PC-3 (cell line): Measurements from ENCODE around the gene FANK1. TPM values are rescaled to one million over a fixed set of nuclear protein-coding genes. Genes with fewer than 3 reads are reported as not detected.

Source experiments
- ATAC-seq: fragments of 200-7000 bp; cut with Tn5 transposase; 2 replicates; pipeline ENCODE4 v1.9.1; 2020; ENCODE audit warnings: mild to moderate bottlenecking, moderate library complexity
- BruUV-seq: library from RNA; stranded (reverse); fragments of 400-500 nt; replicated peaks from 2 replicates; lab custom pipeline; 2021; lab: Mats Ljungman, UMichigan
- CTCF ChIA-PET: fragments of 300-600 bp; sonication (Branson Sonifier 250); formaldehyde crosslinking; loops from one replicate; lab custom pipeline; 2022; ENCODE audit warnings: antibody characterized with exemption; lab: Charles Lee
- POLR2A ChIA-PET: fragments of 300-600 bp; sonication (Branson Sonifier 250); formaldehyde crosslinking; loops from one replicate; lab custom pipeline; 2022; ENCODE audit warnings: antibody characterized with exemption; ENCODE audit not compliant: unreplicated experiment; lab: Charles Lee
- DNase-seq: peaks from one replicate; pipeline ENCODE4 v3.0.0-alpha.2; 2015
- H2AFZ ChIP-seq: fragments of 300-600 bp; sonication (generic); 2 replicates; pipeline ENCODE4 v1.6.0; 2016; ENCODE audit warnings: antibody characterized with exemption, low read length
- H3F3A ChIP-seq: fragments of 300-600 bp; sonication (generic); one replicate; pipeline ENCODE4 v1.6.0; 2017; ENCODE audit warnings: antibody characterized with exemption, low read length, control low read depth, mild to moderate bottlenecking; ENCODE audit not compliant: unreplicated experiment
- H3K27ac ChIP-seq: fragments of 300-600 bp; sonication (generic); 2 replicates; pipeline ENCODE4 v1.5.1; 2016; ENCODE audit warnings: mild to moderate bottlenecking, low read length
- H3K27me3 ChIP-seq: fragments of 300-600 bp; sonication (generic); 2 replicates; pipeline ENCODE4 v1.6.1; 2016; ENCODE audit warnings: low read length, mixed read lengths
- H3K36me3 ChIP-seq: fragments of 300-600 bp; sonication (generic); 2 replicates; pipeline ENCODE4 v1.6.1; 2016; ENCODE audit warnings: low read depth, mixed run types, low read length, mixed read lengths
- H3K4me1 ChIP-seq: fragments of 300-600 bp; sonication (generic); 2 replicates; pipeline ENCODE4 v1.5.1; 2016; ENCODE audit warnings: low read length; ENCODE audit not compliant: insufficient read depth
- H3K4me2 ChIP-seq: fragments of 300-600 bp; sonication (generic); 2 replicates; pipeline ENCODE4 v1.6.0; 2016; ENCODE audit warnings: low read length
- H3K4me3 ChIP-seq: fragments of 300-600 bp; sonication (generic); 2 replicates; pipeline ENCODE4 v1.5.1; 2016; ENCODE audit warnings: mild to moderate bottlenecking, low read length, mixed read lengths
- H3K79me2 ChIP-seq: fragments of 300-600 bp; sonication (generic); 2 replicates; pipeline ENCODE4 v1.6.1; 2017; ENCODE audit warnings: low read length, mixed read lengths
- H3K9ac ChIP-seq: fragments of 300-600 bp; sonication (generic); 2 replicates; pipeline ENCODE4 v1.6.0; 2016; ENCODE audit warnings: mild to moderate bottlenecking, low read length
- H3K9me2 ChIP-seq: fragments of 300-600 bp; sonication (generic); replicated peaks from 2 replicates; pipeline ENCODE4 v1.6.1; 2016; ENCODE audit warnings: mixed run types, low read length, mixed read lengths
- H3K9me3 ChIP-seq: fragments of 300-600 bp; sonication (generic); 2 replicates; pipeline ENCODE4 v1.6.1; 2016; ENCODE audit warnings: low read length, mixed read lengths
- H4K20me1 ChIP-seq: fragments of 300-600 bp; sonication (generic); 2 replicates; pipeline ENCODE4 v1.6.1; 2016; ENCODE audit warnings: low read length, mixed read lengths
- CTCF ChIP-seq: fragments of 300-600 bp; sonication (generic); conservative IDR thresholded peaks from 2 replicates; pipeline ENCODE4 v1.5.1; 2017; ENCODE audit warnings: antibody characterized with exemption, low read depth, mild to moderate bottlenecking, low read length
- EZH2 ChIP-seq: fragments of 300-600 bp; sonication (generic); IDR thresholded peaks from one replicate; pipeline ENCODE4 v1.6.1; 2017; ENCODE audit warnings: antibody characterized with exemption, mild to moderate bottlenecking, low read length; ENCODE audit not compliant: unreplicated experiment
- EZH2phosphoT487 ChIP-seq: fragments of 300-600 bp; sonication (generic); IDR thresholded peaks from 2 replicates; pipeline ENCODE4 v1.6.1; 2018; ENCODE audit warnings: mild to moderate bottlenecking, antibody characterized with exemption, low read length, borderline replicate concordance
- intact Hi-C: fragments of 100-400 bp; cut with micrococcal nuclease; formaldehyde crosslinking; loops from 2 replicates; pipeline ENCODE4 v1.9.0; 2023
- total RNA-seq: library from RNA; depleted of rRNA; stranded (reverse); fragments of >200 nt; gene quantifications from 2 replicates; pipeline ENCODE4 v1.2.3, GENCODE V29; 2014

FANK1 gene
- total RNA-seq, 1 experiment from 2014 or later: 0.95 TPM

- BruUV-seq: no TSS peak
- Histone ChIP-seq H3F3A (no peaks in the 10 kb centered on the region), H3K27ac (no peak overlapping the region), H3K9me2 (no peaks in the 10 kb centered on the region), H3K4me3 (no peak overlapping the region), H3K27me3 (no peaks in the 10 kb centered on the region), H3K4me1 (0 out of 2 replicates have a peak, but pooled peaks cover 6% of the 10 kb centered on the region), H3K9ac (no peak overlapping the region), H3K36me3 (no peaks in the 10 kb centered on the region), H3K4me2 (no peak overlapping the region), H2AFZ (no peak overlapping the region), H4K20me1 (no peaks in the 10 kb centered on the region), H3K79me2 (no peaks in the 10 kb centered on the region), H3K9me3 (no peaks in the 10 kb centered on the region)
- DNase-seq: no peak
- CTCF ChIA-PET: no interaction called here
- TF ChIP-seq CTCF (no peak), EZH2phosphoT487 (no peak)
- intact Hi-C loops: no loop called here
- POLR2A ChIA-PET: no interaction called here
- no peak for ATAC-seq
These were observed 105.2 kb downstream of the FANK1 start for GRCh38 chr10:126001576-126001975.

DNA sequence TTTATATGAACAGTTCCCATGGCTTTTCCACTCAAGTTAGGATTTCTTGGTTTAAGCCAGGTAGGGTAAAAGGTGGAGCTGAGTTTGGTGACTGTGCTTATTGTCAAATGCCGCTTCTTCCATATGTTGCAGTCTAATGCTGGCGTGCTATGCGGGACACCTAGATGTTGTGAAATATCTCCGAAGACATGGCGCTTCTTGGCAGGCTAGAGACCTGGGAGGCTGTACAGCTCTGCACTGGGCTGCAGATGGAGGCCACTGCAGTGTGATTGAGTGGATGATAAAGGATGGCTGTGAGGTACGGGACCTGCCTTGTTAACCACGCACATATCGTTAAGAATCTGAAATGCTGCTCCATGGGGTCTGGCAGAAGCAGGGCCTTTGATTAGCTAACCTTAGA is 108.4 kb downstream of the FANK1 start:
- ChIA-PET CTCF (no interaction called here), POLR2A (no interaction called here)
- Histone ChIP-seq H2AFZ (no peak overlapping the region), H3K79me2 (no peaks in the 10 kb centered on the region), H3K27ac (no peak overlapping the region), H3K9ac (no peak overlapping the region), H3K27me3 (no peaks in the 10 kb centered on the region), H3K9me3 (no peaks in the 10 kb centered on the region), H3K4me3 (no peak overlapping the region), H3F3A (no peaks in the 10 kb centered on the region), H4K20me1 (no peaks in the 10 kb centered on the region), H3K4me1 (peaks cover 17% of the 10 kb centered on the region), H3K4me2 (no peak overlapping the region), H3K36me3 (no peaks in the 10 kb centered on the region), H3K9me2 (no peaks in the 10 kb centered on the region)
- no peak for ATAC-seq
- intact Hi-C loops: no loop called here
- no TSS peak for BruUV-seq
- TF ChIP-seq EZH2phosphoT487 (no peak), CTCF (no peak), EZH2 (no peak)
- no peak for DNase-seq

GRCh38 chr10:126006264-126006663 is 109.9 kb downstream of the FANK1 start:
- ATAC-seq: no peak
- no TSS peak for BruUV-seq

More at GRCh38 chr10:126006264-126006663, 109.9 kb downstream of the FANK1 start:
- no peaks in the 10 kb centered on the region for H3K27me3 ChIP-seq
- no peak overlapping the region for H3K4me3 ChIP-seq
- no peak overlapping the region for H3K9ac ChIP-seq
- ChIA-PET POLR2A (no interaction called here), CTCF (no interaction called here)
- no peaks in the 10 kb centered on the region for H3K79me2 ChIP-seq
- no peak for DNase-seq
- H3K36me3 ChIP-seq: no peaks in the 10 kb centered on the region
- H4K20me1 ChIP-seq: no peaks in the 10 kb centered on the region
- intact Hi-C loops: no loop called here
- H3K27ac ChIP-seq: peak overlapping the region; percentile 54; the same call in 1 of the 2 replicates
- H3K4me1 ChIP-seq: peaks cover 17% of the 10 kb centered on the region
- TF ChIP-seq EZH2: no peak
- no peak for TF ChIP-seq CTCF
- no peak for TF ChIP-seq EZH2phosphoT487
- no peaks in the 10 kb centered on the region for H3K9me2 ChIP-seq
- H3K9me3 ChIP-seq: no peaks in the 10 kb centered on the region
- no peaks in the 10 kb centered on the region for H3F3A ChIP-seq
- H3K4me2 ChIP-seq: no peak overlapping the region
- H2AFZ ChIP-seq: no peak overlapping the region
